HL-60 (cell line): ENCODE measurements around the gene SRPRA.

ENCODE experiments used
- CTCF ChIP-seq: IDR thresholded peaks from one replicate; pipeline ENCODE4 v1.5.1; 2011; ENCODE audit warnings: low read length, control low read depth, inconsistent platforms; ENCODE audit not compliant: insufficient read depth
- GABPA ChIP-seq: IDR thresholded peaks from 2 replicates; pipeline ENCODE4 v1.6.1; 2012; ENCODE audit warnings: low read depth
- POLR2AphosphoS5 ChIP-seq: IDR thresholded peaks from 2 replicates; pipeline ENCODE4 v1.6.1; 2012; ENCODE audit warnings: low read depth
- REST ChIP-seq: IDR thresholded peaks from 2 replicates; pipeline ENCODE4 v1.6.1; 2012; ENCODE audit warnings: low read depth; ENCODE audit not compliant: insufficient replicate concordance
- SPI1 ChIP-seq: IDR thresholded peaks from 2 replicates; pipeline ENCODE4 v1.6.1; 2012; ENCODE audit warnings: low read depth, mild to moderate bottlenecking, borderline replicate concordance

GRCh38 chr11:126268708-126269579 is at the start of gene SRPRA, which contains the start of gene FOXRED1:
- TF ChIP-seq CTCF = no peak
- TF ChIP-seq REST = no peak
- TF ChIP-seq GABPA = peak; percentile 91
- peak; percentile 25; the same call in 1 of the 2 replicates for TF ChIP-seq SPI1
- TF ChIP-seq POLR2AphosphoS5 = peak; percentile 73
